Transverse colon (tissue), 3 donors: ENCODE measurements around the gene KIF5B.

ENCODE experiments used
- CTCF ChIP-seq, 5 experiments: fragments of 200-600 bp in 3 of 5; fragments of 450-650 bp in 2 of 5; sonication (generic) in 3 of 5; IDR thresholded peaks; 1 replicate in 2 of 5; 2 replicates in 3 of 5; pipeline ENCODE4 v1.5.1; 2016 to 2017; ENCODE audit warnings: antibody characterized with exemption in 5 of 5, inconsistent platforms in 3 of 5, mild to moderate bottlenecking in 2 of 5, moderate library complexity in 1 of 5
- EP300 ChIP-seq: sonication (generic); formaldehyde crosslinking; IDR thresholded peaks from one replicate; pipeline ENCODE4 v1.6.1; 2017; ENCODE audit warnings: antibody characterized with exemption, low read depth

- TF ChIP-seq CTCF (IDR thresholded peaks at IDR 0.05) = no peak
- TF ChIP-seq EP300 = no peak
Measured at GRCh38 chr10:32002531-32002930, 53.7 kb downstream of the KIF5B start.
